ENCODE results near the gene NDUFV2.
"Not testable (repeated sequence)": the region's sequence is repeated elsewhere in the genome, so short reads cannot be mapped to it uniquely, and the experiment has no call there.

NDUFV2 gene

GRCh38 chr18:9086624-9087023, 15.9 kb upstream of the NDUFV2 start:
- H3K9me3 ChIP-seq (ENCODE audit: low read length): no peaks in the 10 kb centered on the region
- no peaks in the 10 kb centered on the region for H3K27me3 ChIP-seq (ENCODE audit: insufficient read depth, low read length)
- H3K9me2 ChIP-seq (ENCODE audit: low read depth, low read length): no peaks in the 10 kb centered on the region
- H3K9ac ChIP-seq (ENCODE audit: low read length): no peak overlapping the region
- TF ChIP-seq CTCF (IDR thresholded peaks at IDR 0.05; ENCODE audit: low read length) (no peak), EZH2 (IDR thresholded peaks at IDR 0.05; ENCODE audit: borderline replicate concordance, low read length) (no peak)
- H4K20me1 ChIP-seq (ENCODE audit: insufficient read depth, low read length): no peaks in the 10 kb centered on the region
- no peak overlapping the region for H3K4me2 ChIP-seq (ENCODE audit: low read length)
- H2AFZ ChIP-seq (ENCODE audit: low read length): no peak overlapping the region
- H3F3A ChIP-seq (ENCODE audit: insufficient read depth, low read length): peaks cover 11% of the 10 kb centered on the region; the same call in 1 of the 2 replicates
- H3K4me3 ChIP-seq (ENCODE audit: low read depth, low read length, poor library complexity, severe bottlenecking): no peak overlapping the region
- H3K4me1 ChIP-seq (ENCODE audit: insufficient read depth, low read length, severe bottlenecking): peaks cover 24% of the 10 kb centered on the region
- no peaks in the 10 kb centered on the region for H3K36me3 ChIP-seq (ENCODE audit: insufficient read depth, low read length)
- H3K27ac ChIP-seq (ENCODE audit: low read depth, low read length, poor library complexity, severe bottlenecking): no peak overlapping the region
- no peaks in the 10 kb centered on the region for H3K79me2 ChIP-seq (ENCODE audit: insufficient read depth, low read length)

- Histone ChIP-seq H3K9ac (ENCODE audit: low read length) (no peak overlapping the region), H3K9me2 (ENCODE audit: low read depth, low read length) (no peaks in the 10 kb centered on the region), H3K4me1 (ENCODE audit: insufficient read depth, low read length, severe bottlenecking) (peaks cover 24% of the 10 kb centered on the region), H4K20me1 (ENCODE audit: insufficient read depth, low read length) (no peaks in the 10 kb centered on the region), H3K36me3 (ENCODE audit: insufficient read depth, low read length) (no peaks in the 10 kb centered on the region), H3K27me3 (ENCODE audit: insufficient read depth, low read length) (no peaks in the 10 kb centered on the region), H3K9me3 (ENCODE audit: low read length) (no peaks in the 10 kb centered on the region), H3K4me2 (ENCODE audit: low read length) (no peak overlapping the region), H3K4me3 (ENCODE audit: low read depth, low read length, poor library complexity, severe bottlenecking) (no peak overlapping the region), H3K27ac (ENCODE audit: low read depth, low read length, poor library complexity, severe bottlenecking) (no peak overlapping the region), H3K79me2 (ENCODE audit: insufficient read depth, low read length) (no peaks in the 10 kb centered on the region), H2AFZ (ENCODE audit: low read length) (no peak overlapping the region), H3F3A (ENCODE audit: insufficient read depth, low read length) (peaks cover 11% of the 10 kb centered on the region; the same call in 1 of the 2 replicates)
- TF ChIP-seq CTCF (IDR thresholded peaks at IDR 0.05; ENCODE audit: low read length) (no peak), EZH2 (IDR thresholded peaks at IDR 0.05; ENCODE audit: borderline replicate concordance, low read length) (no peak)
Measured at GRCh38 chr18:9087144-9087543, 15.4 kb upstream of the NDUFV2 start.

GRCh38 chr18:9088252-9088651, 14.2 kb upstream of the NDUFV2 start:
- Histone ChIP-seq H3F3A (ENCODE audit: insufficient read depth, low read length) (peaks cover 6% of the 10 kb centered on the region; the same call in 1 of the 2 replicates), H3K27ac (ENCODE audit: low read depth, low read length, poor library complexity, severe bottlenecking) (no peak overlapping the region), H3K4me2 (ENCODE audit: low read length) (no peak overlapping the region), H3K9me3 (ENCODE audit: low read length) (no peaks in the 10 kb centered on the region), H4K20me1 (ENCODE audit: insufficient read depth, low read length) (no peaks in the 10 kb centered on the region), H3K4me1 (ENCODE audit: insufficient read depth, low read length, severe bottlenecking) (peaks cover 13% of the 10 kb centered on the region), H2AFZ (ENCODE audit: low read length) (no peak overlapping the region), H3K9ac (ENCODE audit: low read length) (no peak overlapping the region), H3K79me2 (ENCODE audit: insufficient read depth, low read length) (no peaks in the 10 kb centered on the region), H3K36me3 (ENCODE audit: insufficient read depth, low read length) (no peaks in the 10 kb centered on the region), H3K9me2 (ENCODE audit: low read depth, low read length) (no peaks in the 10 kb centered on the region), H3K27me3 (ENCODE audit: insufficient read depth, low read length) (no peaks in the 10 kb centered on the region), H3K4me3 (ENCODE audit: low read depth, low read length, poor library complexity, severe bottlenecking) (no peak overlapping the region)
- TF ChIP-seq CTCF (IDR thresholded peaks at IDR 0.05; ENCODE audit: low read length): no peak
- no peak for TF ChIP-seq EZH2 (IDR thresholded peaks at IDR 0.05; ENCODE audit: borderline replicate concordance, low read length)

- H3K9ac ChIP-seq (ENCODE audit: low read length); H3K36me3 ChIP-seq (ENCODE audit: insufficient read depth, low read length); H3K4me3 ChIP-seq (ENCODE audit: low read depth, low read length, poor library complexity, severe bottlenecking); H3K27ac ChIP-seq (ENCODE audit: low read depth, low read length, poor library complexity, severe bottlenecking); H3K9me3 ChIP-seq (ENCODE audit: low read length); H3F3A ChIP-seq (ENCODE audit: insufficient read depth, low read length); H2AFZ ChIP-seq (ENCODE audit: low read length); H3K4me2 ChIP-seq (ENCODE audit: low read length); H3K27me3 ChIP-seq (ENCODE audit: insufficient read depth, low read length); H3K79me2 ChIP-seq (ENCODE audit: insufficient read depth, low read length); H3K4me1 ChIP-seq (ENCODE audit: insufficient read depth, low read length, severe bottlenecking); H3K9me2 ChIP-seq (ENCODE audit: low read depth, low read length); H4K20me1 ChIP-seq (ENCODE audit: insufficient read depth, low read length): not testable (repeated sequence)
Measured at GRCh38 chr18:9088727-9089126, 13.8 kb upstream of the NDUFV2 start.

Data from OCI-LY1 (cell line).